Measurements from ENCODE around the gene AFF3. TPM values are rescaled to one million over a fixed set of nuclear protein-coding genes. Genes with fewer than 3 reads are reported as not detected.
A peak's percentile ranks its signal among the peaks of the same experiment; 100 is the strongest.

Gene AFF3
- total and polyA plus RNA-seq, 4 donors = 0.48 to 5.3 (median 2.3) TPM

DNA sequence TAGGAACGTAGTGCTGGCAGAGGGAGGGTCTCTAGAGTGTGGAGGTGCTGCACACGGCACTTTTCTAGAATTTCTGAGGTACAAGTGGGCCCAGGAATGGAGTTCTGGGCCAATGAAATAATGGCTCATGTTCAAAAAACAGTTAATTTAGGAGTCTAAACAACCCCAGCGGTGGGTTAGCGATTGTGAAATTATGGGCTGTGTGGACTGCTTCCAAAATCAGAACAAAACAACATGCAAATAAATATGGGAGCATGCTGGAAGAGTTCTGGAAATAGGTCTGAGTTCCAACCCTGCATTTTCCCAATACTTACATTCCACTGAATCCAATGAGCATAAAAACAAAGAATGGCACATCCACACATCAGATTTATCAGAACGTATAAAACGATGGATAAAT, 317.6 kb downstream of the AFF3 start:
- 71% methylated on average over 6 of the region's 6 CpGs for WGBS
- H3K27ac ChIP-seq (ENCODE audit: low read depth in 1 of 2, low read length in 2 of 2) = no peak overlapping the region
- no peak overlapping the region for H3K9ac ChIP-seq (ENCODE audit: low read depth in 1 of 2, low read length in 2 of 2)
- peaks cover 0 to 22% (median 6%) of the 10 kb centered on the region in 4 donors for H3K4me1 ChIP-seq (ENCODE audit: control insufficient read depth in 4 of 4, insufficient read depth in 4 of 4, low read length in 3 of 4)
- H3K4me3 ChIP-seq (ENCODE audit: low read depth in 1 of 3, low read length in 3 of 3) = no peak overlapping the region
- H3K27me3 ChIP-seq (ENCODE audit: control insufficient read depth in 4 of 4, insufficient read depth in 4 of 4, low read length in 3 of 4) = no peaks in the 10 kb centered on the region
- no peaks in the 10 kb centered on the region for H3K36me3 ChIP-seq (ENCODE audit: control insufficient read depth in 4 of 4, insufficient read depth in 3 of 4, low read depth in 1 of 4, low read length in 3 of 4)
- TF ChIP-seq EGR1 (IDR thresholded peaks at IDR 0.05; ENCODE audit: low read depth in 2 of 2) (no peak), RAD21 (IDR thresholded peaks at IDR 0.05) (peak in 1 of 2 donors; percentile 10), GABPA (IDR thresholded peaks at IDR 0.05 in 1 of 2, conservative IDR thresholded peaks at IDR 0.05 in 1 of 2) (no peak), SP1 (IDR thresholded peaks at IDR 0.05) (no peak), FOXA2 (IDR thresholded peaks at IDR 0.05) (no peak)
- TF ChIP-seq, protein P1, sequence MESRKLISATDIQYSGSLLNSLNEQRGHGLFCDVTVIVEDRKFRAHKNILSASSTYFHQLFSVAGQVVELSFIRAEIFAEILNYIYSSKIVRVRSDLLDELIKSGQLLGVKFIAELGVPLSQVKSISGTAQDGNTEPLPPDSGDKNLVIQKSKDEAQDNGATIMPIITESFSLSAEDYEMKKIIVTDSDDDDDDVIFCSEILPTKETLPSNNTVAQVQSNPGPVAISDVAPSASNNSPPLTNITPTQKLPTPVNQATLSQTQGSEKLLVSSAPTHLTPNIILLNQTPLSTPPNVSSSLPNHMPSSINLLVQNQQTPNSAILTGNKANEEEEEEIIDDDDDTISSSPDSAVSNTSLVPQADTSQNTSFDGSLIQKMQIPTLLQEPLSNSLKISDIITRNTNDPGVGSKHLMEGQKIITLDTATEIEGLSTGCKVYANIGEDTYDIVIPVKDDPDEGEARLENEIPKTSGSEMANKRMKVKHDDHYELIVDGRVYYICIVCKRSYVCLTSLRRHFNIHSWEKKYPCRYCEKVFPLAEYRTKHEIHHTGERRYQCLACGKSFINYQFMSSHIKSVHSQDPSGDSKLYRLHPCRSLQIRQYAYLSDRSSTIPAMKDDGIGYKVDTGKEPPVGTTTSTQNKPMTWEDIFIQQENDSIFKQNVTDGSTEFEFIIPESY (IDR thresholded peaks at IDR 0.05) = no peak
- no peaks in the 10 kb centered on the region for H3K9me3 ChIP-seq (ENCODE audit: control insufficient read depth in 4 of 4, low read length in 3 of 4)
- no peak for DNase-seq (ENCODE audit: low spot score)

DNA sequence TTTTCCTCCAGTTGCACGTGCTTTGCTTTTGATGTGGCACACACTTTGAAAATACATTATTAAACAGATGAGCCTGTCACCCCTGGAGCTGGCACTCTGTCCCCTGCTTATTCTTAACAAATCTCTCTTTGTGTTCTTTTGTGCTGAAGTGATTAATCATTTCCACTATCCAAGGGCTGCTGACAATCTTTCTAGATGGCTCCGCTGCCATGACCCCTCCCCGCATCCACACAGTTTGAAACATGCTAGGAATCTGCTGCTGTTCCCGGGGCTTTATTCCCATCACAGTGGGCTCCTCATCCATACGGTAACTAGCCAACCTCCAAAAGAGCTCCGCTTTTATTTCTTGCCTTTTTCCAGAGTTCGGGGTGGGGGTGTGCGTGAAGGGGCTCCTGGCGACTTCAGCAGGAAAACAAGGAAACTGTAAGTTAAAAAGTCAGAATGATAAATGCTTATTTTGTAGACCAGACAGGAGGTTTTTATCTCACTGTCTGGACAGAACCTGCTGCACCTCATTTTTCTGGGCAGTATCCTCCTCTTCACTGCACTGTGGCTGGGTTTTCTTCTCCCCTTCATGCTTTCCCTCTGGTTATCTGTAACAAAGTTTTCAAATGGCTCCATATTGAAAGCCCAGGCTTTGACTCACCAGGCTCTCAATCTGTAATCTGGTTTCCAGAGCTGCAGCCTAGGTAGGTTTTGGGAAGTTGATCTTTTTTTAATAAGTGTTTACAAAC, 319.7 kb downstream of the AFF3 start:
- Histone ChIP-seq H3K27me3 (ENCODE audit: control insufficient read depth in 4 of 4, insufficient read depth in 4 of 4, low read length in 3 of 4) (no peaks in the 10 kb centered on the region), H3K4me3 (ENCODE audit: low read depth in 1 of 3, low read length in 3 of 3) (no peak overlapping the region), H3K9me3 (ENCODE audit: control insufficient read depth in 4 of 4, low read length in 3 of 4) (no peaks in the 10 kb centered on the region), H3K27ac (ENCODE audit: low read depth in 1 of 2, low read length in 2 of 2) (no peak overlapping the region), H3K36me3 (ENCODE audit: control insufficient read depth in 4 of 4, insufficient read depth in 3 of 4, low read depth in 1 of 4, low read length in 3 of 4) (no peaks in the 10 kb centered on the region), H3K4me1 (ENCODE audit: control insufficient read depth in 4 of 4, insufficient read depth in 4 of 4, low read length in 3 of 4) (peaks cover 0 to 20% (median 7%) of the 10 kb centered on the region in 4 donors), H3K9ac (ENCODE audit: low read depth in 1 of 2, low read length in 2 of 2) (no peak overlapping the region)
- 81% methylated on average over 9 of the region's 9 CpGs for WGBS
- TF ChIP-seq GABPA (IDR thresholded peaks at IDR 0.05 in 1 of 2, conservative IDR thresholded peaks at IDR 0.05 in 1 of 2) = no peak
- TF ChIP-seq NR2F2 (IDR thresholded peaks at IDR 0.05) = no peak
- no peak for TF ChIP-seq EGR1 (IDR thresholded peaks at IDR 0.05; ENCODE audit: low read depth in 2 of 2)
- no peak for TF ChIP-seq HNF4G (IDR thresholded peaks at IDR 0.05)
- TF ChIP-seq, protein P1 (IDR thresholded peaks at IDR 0.05) = no peak
- TF ChIP-seq RAD21 (IDR thresholded peaks at IDR 0.05) = no peak
- TF ChIP-seq RXRA (IDR thresholded peaks at IDR 0.05) = no peak
- TF ChIP-seq, protein P2, sequence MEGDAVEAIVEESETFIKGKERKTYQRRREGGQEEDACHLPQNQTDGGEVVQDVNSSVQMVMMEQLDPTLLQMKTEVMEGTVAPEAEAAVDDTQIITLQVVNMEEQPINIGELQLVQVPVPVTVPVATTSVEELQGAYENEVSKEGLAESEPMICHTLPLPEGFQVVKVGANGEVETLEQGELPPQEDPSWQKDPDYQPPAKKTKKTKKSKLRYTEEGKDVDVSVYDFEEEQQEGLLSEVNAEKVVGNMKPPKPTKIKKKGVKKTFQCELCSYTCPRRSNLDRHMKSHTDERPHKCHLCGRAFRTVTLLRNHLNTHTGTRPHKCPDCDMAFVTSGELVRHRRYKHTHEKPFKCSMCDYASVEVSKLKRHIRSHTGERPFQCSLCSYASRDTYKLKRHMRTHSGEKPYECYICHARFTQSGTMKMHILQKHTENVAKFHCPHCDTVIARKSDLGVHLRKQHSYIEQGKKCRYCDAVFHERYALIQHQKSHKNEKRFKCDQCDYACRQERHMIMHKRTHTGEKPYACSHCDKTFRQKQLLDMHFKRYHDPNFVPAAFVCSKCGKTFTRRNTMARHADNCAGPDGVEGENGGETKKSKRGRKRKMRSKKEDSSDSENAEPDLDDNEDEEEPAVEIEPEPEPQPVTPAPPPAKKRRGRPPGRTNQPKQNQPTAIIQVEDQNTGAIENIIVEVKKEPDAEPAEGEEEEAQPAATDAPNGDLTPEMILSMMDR (IDR thresholded peaks at IDR 0.05; ENCODE audit: low read depth, low read length, missing input control) = no peak
- TF ChIP-seq, protein P3, sequence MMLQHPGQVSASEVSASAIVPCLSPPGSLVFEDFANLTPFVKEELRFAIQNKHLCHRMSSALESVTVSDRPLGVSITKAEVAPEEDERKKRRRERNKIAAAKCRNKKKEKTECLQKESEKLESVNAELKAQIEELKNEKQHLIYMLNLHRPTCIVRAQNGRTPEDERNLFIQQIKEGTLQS (IDR thresholded peaks at IDR 0.05) = no peak
- TF ChIP-seq, protein P4, sequence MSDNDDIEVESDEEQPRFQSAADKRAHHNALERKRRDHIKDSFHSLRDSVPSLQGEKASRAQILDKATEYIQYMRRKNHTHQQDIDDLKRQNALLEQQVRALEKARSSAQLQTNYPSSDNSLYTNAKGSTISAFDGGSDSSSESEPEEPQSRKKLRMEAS (IDR thresholded peaks at IDR 0.05) = no peak
- DNase-seq (ENCODE audit: low spot score) = no peak

All from liver (tissue), 9 donors.